ENCODE data around the gene FTO.
"Not testable (repeated sequence)": the region's sequence is repeated elsewhere in the genome, so short reads cannot be mapped to it uniquely, and the experiment has no call there.

Gene FTO

GRCh38 chr16:53827741-53828140, 123.8 kb downstream of the FTO start:
- no peak for DNase-seq (ENCODE audit: low spot score)

GRCh38 chr16:53829186-53829747, 125.3 kb downstream of the FTO start:
- no peak for DNase-seq (ENCODE audit: low spot score)

- no peak for DNase-seq (ENCODE audit: low spot score)
These were observed 129.1 kb downstream of the FTO start for GRCh38 chr16:53832896-53833544.

- no peak for DNase-seq (ENCODE audit: low spot score)
These were observed 132.2 kb downstream of the FTO start for GRCh38 chr16:53836142-53836541.

- no peak for DNase-seq (ENCODE audit: low spot score)
These were observed 132.7 kb downstream of the FTO start for GRCh38 chr16:53836680-53837079.

GRCh38 chr16:53837426-53837825, 133.5 kb downstream of the FTO start:
- DNase-seq (ENCODE audit: low spot score): no peak

- DNase-seq (ENCODE audit: low spot score): no peak
These were observed 135.2 kb downstream of the FTO start for GRCh38 chr16:53839150-53839549.

- DNase-seq (ENCODE audit: low spot score): no peak
These were observed 136.5 kb downstream of the FTO start for GRCh38 chr16:53840456-53840855.

GRCh38 chr16:53841884-53842283, 137.9 kb downstream of the FTO start:
- DNase-seq (ENCODE audit: low spot score): no peak

- DNase-seq (ENCODE audit: low spot score): no peak
These were observed 139.1 kb downstream of the FTO start for GRCh38 chr16:53843084-53843483.

- DNase-seq (ENCODE audit: low spot score): no peak
These were observed 140.8 kb downstream of the FTO start for GRCh38 chr16:53844804-53845203.

- not testable (repeated sequence) for DNase-seq (ENCODE audit: low spot score)
These were observed 142.6 kb downstream of the FTO start for GRCh38 chr16:53846549-53846948.

GRCh38 chr16:53846971-53847370, 143.0 kb downstream of the FTO start:
- DNase-seq (ENCODE audit: low spot score): no peak

GRCh38 chr16:53848277-53848942, 144.5 kb downstream of the FTO start:
- no peak for DNase-seq (ENCODE audit: low spot score)

GRCh38 chr16:53848950-53849349, 145.0 kb downstream of the FTO start:
- DNase-seq (ENCODE audit: low spot score): no peak

- no peak for DNase-seq (ENCODE audit: low spot score)
These were observed 145.6 kb downstream of the FTO start for GRCh38 chr16:53849585-53849984.

GRCh38 chr16:53849994-53850393, 146.0 kb downstream of the FTO start:
- DNase-seq (ENCODE audit: low spot score): no peak

GRCh38 chr16:53852678-53853077, 148.7 kb downstream of the FTO start:
- no peak for DNase-seq (ENCODE audit: low spot score)

- DNase-seq (ENCODE audit: low spot score): no peak
These were observed 151.1 kb downstream of the FTO start for GRCh38 chr16:53855056-53855455.

GRCh38 chr16:53855511-53855910, 151.6 kb downstream of the FTO start:
- DNase-seq (ENCODE audit: low spot score): no peak

- DNase-seq (ENCODE audit: low spot score): no peak
These were observed 156.1 kb downstream of the FTO start for GRCh38 chr16:53859995-53860540.

GRCh38 chr16:53863861-53864260, 159.9 kb downstream of the FTO start:
- no peak for DNase-seq (ENCODE audit: low spot score)

GRCh38 chr16:53864819-53865493, 161.0 kb downstream of the FTO start:
- DNase-seq (ENCODE audit: low spot score): no peak
